GM18519 (cell line): ENCODE results near the gene SLC44A4.
"Not testable (repeated sequence)": the region's sequence is repeated elsewhere in the genome, so short reads cannot be mapped to it uniquely, and the experiment has no call there.

Source experiments
- ATAC-seq: cut with Tn5 transposase; IDR thresholded peaks from one replicate; pipeline ENCODE4 v1.9.1; 2021; ENCODE audit warnings: mild to moderate bottlenecking, moderate library complexity; ENCODE audit not compliant: unreplicated experiment, low FRiP score

The SLC44A4 gene

DNA sequence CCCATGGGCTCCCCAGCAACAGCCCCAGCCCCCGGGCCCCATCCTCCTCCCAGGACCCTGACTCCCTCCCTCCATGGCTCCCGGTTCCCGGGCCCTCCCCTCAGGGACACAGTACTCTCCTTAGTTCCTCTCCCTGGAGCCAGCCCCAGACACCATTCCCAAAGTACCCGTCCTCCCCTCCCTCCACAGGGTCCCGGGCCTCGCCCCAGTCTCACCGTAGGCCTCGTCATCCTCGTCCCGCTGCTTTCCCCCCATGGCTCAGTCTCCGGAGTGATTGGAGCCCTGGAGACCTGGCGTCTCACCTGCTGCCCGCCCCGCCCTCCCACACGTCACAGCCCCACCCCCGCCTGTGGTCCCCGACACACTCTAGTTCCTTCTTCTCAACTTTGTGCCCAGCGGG lies at the start of gene SLC44A4:
Gene SLC44A4, minus strand, starts transcription at position 272 of the 400 bp plus-strand sequence. Its CDS starts 17 bp downstream, at position 255.
- ATAC-seq, result no peak

DNA sequence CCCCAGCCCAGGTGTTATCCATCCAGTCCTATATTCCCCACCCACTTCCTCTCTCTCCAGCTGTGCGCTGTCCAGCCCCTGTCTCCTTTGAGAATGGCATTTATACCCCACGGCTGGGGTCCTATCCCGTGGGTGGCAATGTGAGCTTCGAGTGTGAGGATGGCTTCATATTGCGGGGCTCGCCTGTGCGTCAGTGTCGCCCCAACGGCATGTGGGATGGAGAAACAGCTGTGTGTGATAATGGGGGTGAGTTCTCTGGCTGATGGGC lies 49.8 kb upstream of the SLC44A4 start:
- ATAC-seq, result no peak

DNA sequence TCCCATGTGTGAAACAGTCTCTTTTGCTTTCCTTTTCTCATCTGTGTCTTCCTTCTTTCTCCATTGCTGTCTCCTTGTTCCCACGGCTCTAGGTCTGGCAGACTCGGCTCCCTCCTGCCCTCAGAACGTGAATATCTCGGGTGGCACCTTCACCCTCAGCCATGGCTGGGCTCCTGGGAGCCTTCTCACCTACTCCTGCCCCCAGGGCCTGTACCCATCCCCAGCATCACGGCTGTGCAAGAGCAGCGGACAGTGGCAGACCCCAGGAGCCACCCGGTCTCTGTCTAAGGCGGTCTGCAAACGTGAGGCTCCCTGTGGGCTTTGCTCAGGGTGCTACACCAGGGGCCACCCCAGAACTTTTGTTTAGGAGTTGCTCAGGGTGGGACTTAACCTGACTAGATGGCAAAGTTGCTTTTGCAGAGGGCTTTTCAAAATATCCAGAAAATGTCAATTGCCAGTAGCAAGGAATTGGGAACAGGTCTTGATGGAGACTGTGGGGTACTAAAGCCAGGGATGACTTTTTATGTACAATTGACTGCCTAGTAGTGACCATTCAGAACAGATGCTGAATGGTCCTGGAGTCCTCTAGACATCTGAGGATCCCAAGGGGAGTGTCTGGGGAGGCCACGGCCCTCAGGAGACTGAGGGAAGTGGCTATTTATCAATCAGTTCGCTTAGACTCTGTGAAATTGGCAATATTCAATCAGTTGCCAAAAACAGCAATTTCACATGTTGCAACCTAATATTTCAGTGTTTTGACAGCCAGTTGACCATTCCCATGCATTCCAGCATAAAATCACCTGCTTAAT lies 49.3 kb upstream of the SLC44A4 start:
- no peak for ATAC-seq

DNA sequence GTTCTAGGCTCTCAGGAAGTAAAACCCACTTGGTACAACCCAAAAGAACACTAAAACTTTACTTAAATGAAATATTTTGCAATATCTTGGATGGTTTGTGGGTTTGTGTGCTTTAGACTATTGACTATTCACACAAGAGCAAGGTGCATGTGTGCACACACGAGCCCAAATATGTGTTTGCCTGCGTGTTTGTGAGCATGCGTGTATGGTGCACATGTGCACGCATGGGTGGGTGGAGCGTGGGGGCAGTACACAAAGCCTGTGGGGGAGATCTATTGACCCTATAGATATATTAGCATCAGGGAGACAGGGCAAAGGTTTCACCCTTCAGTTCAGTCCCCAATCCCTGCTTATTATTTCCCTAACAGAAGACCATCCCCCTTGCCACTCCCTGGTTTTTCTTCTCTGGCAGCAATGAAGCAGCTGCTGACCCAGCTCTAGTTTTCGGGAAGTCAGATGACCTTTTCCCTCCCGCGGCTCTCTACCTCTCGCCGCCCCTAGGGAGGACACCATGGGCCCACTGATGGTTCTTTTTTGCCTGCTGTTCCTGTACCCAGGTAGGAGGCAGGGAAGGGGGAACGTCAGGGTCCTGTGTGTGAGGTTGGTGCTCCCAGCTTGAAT lies 48.6 kb upstream of the SLC44A4 start, which contains the start of gene C2:
Gene C2, plus strand, starts transcription at position 476 of the 621 bp plus-strand sequence. Its CDS starts 36 bp downstream, at position 512.
- ATAC-seq, result no peak

DNA sequence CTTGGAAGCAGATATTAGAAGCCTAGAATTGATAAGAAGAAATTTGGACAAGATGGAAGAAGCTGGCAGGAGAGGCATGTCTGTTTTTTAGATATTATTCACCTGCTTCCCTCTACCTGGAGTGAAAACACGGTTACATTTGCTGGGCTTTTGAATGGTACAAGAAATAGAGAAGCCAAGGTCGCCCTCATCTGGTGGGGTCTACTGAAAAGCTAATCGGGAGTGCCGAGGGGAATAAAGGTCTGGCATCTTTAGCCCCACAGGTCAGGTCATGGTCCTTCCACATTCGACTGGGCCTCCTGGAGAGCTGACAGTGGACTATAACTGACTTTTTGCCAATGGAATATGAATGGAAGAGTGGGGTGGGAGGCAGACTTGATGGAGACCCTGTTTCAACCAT lies 44.1 kb upstream of the SLC44A4 start:
- no peak for ATAC-seq

DNA sequence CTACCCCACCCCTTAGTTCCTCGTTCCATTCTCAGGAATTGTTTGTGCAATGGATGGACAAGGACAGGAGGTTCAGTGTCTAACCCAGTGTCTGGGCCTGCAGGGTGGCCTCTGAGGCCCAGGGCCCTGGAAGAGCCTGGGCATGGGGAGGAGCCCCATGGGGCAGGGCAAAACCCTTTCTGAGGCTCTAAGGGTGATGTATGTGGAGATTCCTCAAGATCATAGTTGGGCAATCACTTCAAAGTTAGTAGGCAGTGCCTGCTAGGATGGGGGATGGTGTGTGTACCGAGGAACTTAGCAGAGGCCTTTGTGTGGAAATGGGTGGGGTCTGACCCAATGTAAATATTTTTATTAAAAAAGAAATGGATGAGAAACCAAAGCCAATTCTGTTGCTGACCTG lies 42.0 kb upstream of the SLC44A4 start:
- ATAC-seq, result no peak

DNA sequence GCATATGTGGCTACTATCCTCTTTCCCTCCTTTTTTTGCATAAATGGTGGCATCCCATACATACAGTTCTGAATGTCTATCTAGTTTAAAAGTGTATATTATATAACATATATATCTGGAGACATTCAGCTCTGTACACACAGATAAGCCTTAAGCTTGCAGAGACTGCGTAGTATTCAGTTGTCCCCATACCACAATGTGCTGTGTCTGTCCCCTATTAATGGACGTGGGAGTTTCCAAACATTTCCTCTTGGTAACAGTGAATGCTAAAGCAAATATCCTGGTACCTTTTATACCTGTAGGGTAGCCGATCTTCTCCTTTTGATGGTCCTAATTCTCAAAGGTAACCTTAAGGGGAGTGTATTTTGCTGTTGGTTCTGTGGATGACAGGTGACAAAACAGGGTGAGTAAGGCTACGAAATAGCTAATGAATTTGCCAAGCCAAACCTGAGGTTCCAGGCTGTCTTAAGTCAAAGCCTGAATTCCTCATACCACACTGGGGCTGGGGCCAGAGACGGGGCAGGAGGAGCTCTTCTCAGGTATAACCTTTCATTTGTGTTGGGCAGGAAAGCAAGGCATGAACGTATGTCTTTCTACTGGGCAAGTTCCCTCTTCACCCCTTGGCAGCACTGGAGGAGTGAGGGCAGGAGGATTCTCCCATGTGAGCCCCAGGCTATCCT lies 41.0 kb upstream of the SLC44A4 start:
- no peak for ATAC-seq

DNA sequence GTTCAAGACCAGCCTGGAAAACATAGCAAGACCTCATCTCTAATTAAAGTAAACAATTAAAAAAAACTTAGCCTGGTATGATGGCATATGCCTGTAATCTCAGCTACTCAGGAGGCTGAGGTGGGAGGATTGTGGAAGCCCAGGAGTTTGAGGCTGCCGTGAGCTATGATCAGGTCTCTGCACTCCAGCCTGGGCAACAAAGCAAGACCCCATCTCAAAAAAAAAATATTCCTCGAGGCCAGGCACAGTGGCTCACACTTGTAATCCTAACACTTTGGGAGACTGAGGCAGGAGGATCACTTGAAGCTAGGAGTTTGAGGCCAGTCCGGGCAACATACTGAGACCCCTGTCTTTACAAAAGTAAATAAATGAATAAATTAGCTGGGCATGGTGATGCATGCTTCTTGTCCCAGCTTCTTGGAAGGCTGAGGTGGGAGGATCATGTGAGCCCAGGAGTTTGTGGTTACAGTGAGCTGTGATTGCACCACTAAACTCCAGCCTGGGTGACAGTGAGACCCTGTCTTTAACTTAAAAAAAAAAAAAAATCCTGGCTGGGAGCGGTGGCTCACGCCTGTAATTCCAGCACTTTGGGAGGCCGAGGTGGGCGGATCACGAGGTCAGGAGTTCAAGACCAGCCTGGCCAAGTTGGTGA lies 39.4 kb upstream of the SLC44A4 start:
- no peak for ATAC-seq

DNA sequence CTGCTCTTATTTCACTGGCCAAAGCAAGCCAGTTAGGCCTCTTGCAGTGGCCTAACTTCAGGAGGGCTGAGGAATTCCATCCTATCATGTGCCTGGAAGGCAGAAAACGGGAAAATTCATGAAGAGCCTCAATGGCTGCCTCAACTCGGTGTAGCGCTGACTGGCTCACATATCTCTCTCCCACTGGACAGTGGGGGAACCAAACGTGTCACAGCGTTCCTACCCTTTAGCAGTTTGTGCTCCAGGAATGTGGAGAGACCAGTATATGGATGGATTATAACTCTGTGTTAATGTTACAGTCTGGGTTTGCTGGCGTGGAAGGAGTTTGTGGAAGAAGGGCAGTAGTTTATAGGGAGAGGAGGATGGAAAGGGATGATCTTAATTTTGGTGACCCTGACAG lies 37.0 kb upstream of the SLC44A4 start:
- ATAC-seq, result no peak

DNA sequence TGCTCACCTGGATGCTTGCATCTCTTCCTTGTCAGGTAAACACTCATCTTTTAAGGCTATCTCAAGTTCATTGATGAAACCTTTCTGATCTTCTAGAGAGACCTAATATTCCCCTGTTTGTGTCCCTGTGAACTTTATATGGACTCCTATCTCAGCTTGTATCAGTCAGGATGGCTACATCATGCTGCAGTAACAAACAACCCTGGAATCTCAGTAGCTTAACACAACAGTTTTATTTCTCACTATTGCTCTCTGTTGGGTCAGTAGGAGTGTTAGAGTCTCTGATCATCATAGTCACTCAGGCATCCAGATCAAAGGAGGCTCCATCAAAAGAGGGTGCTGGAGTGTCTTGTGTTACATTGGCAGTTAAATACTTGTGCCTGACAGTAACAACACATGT lies 36.6 kb upstream of the SLC44A4 start:
- no peak for ATAC-seq

DNA sequence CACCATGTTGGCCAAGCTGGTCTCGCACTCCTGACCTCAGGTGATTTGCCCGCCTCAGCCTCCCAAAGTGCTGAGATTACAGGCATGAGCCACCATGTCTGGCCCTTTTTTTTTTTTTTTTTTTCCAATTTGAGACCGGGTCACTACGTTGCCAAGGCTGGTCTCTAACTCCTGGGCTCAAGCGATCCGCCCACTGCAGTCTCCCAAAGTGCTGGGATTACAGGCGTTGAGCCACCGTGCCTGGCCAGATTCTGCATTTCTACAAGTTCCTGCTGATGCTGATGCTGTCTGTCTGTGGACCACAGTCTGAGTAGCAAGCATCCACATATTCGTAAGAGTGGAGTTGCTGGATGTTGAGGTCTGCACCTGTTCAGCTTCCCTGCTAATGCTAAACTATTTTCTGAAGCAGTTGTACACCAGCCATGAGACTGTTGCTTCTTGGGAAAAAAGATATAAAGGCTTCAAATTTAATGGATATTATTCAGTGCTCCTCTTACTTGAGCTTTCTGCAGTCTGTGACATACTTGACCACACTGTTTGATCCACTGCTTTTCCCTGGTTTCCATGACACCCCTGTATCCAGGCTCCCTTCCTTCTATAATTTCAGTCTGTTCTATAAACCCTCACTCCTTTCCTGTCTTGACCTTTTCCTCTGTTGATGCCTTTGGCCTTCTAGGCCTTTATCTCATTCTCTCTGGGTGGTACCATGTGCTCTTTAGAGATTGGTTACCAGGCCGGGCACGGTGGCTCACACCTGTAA lies 33.2 kb upstream of the SLC44A4 start:
- ATAC-seq, result no peak

DNA sequence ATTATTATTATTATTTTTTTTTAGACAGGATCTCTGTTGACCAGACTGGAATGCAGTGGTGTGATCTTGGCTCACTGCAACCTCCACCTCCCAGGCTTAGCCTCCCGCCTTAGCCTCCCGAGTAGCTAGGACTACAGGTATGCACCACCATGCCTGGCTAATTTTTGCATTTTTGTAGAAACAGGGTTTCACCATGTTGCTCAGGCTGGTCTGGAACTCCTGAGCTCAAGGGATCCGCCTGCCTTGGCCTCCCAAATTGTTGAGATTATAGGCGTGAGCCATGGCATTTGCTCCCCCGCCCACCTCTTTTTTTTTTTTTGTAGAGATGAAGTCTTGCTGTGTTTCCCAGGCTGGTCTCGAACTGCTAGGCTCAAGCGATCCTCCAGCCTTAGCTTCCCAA lies 30.5 kb upstream of the SLC44A4 start:
- not testable (repeated sequence) for ATAC-seq

DNA sequence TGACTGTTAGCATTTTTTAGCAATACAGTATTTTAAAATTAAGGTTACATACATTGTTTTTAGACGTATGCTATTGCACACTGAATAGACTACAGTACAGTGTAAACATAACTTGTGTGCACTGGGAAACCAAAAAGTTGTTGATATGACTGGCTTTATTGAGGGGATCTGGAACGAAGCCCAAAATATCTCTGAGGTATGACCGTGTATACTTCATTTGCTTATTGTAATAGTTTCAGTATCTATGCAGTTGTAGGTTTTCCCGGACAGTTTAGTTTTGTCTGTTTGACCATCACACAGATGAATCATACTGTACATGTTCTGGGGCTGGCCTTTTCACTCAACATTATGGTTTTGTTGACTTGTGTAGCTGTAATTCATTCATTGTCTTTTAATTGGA lies 30.0 kb upstream of the SLC44A4 start:
- ATAC-seq, result no peak

DNA sequence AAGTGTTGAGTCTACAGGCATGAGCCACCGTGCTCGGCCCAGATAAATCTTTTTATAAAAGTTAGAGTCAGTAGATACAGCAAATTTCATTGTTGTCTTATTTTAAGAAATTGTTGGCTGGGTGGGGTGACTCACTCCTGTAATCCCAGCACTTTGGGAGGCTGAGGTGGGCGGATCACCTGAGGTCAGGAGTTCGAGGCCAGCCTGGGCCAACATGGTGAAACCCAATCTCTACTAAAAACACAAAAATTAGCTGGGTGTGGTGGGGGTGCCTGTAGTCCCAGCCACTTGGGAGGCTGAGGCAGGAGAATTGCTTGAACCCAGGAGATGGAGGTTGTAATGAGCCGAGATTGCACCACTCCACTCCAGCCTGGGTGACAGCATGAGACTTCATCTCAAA lies 29.5 kb upstream of the SLC44A4 start:
- ATAC-seq, result not testable (repeated sequence)

DNA sequence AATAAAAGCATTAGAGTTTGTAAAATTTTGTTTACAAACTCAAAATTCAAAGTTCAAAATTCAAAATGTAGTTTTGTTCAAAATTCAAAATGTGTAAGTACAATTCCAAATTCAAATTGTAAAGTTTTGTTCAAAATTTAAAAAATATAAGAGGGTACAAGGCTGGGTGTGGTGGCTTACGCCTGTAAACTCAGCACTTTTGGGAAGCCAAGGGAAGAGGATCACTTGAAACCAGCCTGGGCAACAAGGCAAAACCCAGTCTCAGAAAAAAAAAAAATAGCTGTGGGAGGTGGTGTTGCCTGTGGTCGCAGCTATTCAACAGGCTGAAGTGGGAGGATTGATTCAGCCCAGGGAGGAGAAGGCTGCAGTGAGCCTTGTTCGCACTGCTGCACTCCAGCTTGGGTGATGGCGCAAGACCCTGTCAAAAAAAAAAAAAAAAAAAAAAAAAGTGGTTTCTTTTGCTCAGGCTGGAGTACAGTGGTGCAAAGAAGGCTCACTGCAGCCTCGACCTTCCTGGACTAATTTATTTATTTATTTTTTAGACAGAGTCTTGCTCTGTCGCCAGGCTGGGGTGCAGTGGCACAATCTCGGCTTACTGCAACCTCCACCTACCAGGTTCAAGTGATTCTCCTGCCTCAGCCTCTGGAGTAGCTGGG lies 28.5 kb upstream of the SLC44A4 start:
- no peak for ATAC-seq

DNA sequence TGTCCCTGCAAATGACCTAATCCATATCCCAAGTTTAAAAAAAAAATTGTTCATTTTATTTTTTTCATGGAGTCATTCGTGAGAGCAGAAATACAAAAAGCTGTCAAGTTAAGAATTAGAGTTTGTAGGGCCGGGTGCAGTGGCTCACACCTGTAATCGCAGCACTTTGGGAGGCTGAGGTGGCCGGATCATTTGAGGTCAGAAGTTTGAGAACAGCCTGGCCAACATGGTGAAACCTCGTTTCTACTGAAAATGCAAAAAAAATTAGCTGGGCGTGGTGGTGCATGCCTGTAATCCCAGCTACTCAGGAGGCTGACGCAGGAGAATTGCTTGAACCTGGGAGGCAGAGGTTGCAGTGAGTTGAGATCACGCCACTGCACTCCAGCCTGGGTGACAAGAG lies 27.9 kb upstream of the SLC44A4 start:
- not testable (repeated sequence) for ATAC-seq

DNA sequence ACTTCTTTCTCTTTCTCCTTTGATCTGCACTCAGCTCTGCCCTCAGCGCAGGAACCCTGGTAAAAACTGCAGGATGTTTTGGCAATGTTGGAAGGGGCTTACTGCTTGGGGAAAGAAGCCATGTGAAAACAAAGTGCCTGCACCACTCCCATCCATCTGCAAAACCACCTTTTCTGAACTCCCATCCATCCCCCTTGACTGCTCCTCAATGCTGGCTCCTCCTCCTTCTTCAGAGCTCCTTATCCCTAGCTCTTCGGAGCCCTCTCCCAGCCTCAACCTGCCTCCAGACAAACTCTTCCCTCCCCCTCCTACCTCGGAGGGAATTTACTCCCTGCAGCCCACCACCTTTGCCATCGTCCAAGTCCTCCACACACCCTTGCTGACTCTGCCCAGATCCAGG lies 27.3 kb upstream of the SLC44A4 start:
- ATAC-seq, result no peak

DNA sequence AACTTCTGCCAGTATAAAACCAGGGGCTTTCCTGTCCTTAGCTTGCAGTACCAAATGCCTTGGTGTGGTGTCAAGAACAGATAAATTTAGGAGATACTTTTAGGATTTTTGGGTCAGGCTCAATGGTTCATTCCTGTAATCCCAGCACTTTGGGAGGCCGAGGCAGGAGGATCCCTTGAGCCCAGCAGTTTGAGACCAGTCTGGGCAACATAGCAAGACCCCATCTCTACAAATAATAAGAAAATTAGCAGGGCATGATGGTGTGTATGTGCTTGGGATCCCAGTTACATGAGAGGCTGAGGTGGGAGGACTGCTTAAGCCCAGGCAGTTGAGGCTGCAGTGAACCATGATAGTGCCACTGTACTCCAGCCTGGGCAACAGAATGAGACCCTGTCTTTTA lies 26.2 kb upstream of the SLC44A4 start:
- no peak for ATAC-seq

DNA sequence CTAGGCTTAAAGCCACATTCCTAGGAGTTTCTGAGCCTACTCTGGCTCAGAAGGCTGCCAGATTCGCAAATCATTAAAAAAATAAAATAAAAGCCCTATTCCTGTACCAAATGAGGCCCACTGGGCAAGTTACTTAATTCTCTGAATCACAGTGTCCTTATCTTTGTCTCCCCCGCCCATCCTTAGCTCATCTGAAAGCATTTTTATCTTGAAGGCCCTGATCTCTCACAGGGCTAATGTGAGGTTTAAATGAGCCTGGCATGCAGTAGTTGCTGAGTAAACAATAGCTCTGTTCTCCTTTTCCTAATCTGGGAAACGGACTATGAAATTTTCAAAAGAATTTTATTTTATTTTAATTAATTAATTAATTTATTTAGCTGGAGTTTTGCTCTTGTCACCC lies 25.2 kb upstream of the SLC44A4 start:
- ATAC-seq, result no peak
